ENCODE data around the gene YPEL3.

GRCh38 chr16:30051518-30051917 lies 44.5 kb downstream of the YPEL3 start:
- TF ChIP-seq CTCF (IDR thresholded peaks at IDR 0.05): no peak
- TF ChIP-seq EP300 (IDR thresholded peaks at IDR 0.05): no peak
